AML-193 (cell line): ENCODE measurements around the gene RORC.
"Not testable (repeated sequence)": the region's sequence is repeated elsewhere in the genome, so short reads cannot be mapped to it uniquely, and the experiment has no call there.

Source experiments
- DNase-seq, 2 experiments: peaks; one replicate each; lab custom pipeline; 2025; lab: John Stamatoyannopoulos, UW

The RORC gene

DNA sequence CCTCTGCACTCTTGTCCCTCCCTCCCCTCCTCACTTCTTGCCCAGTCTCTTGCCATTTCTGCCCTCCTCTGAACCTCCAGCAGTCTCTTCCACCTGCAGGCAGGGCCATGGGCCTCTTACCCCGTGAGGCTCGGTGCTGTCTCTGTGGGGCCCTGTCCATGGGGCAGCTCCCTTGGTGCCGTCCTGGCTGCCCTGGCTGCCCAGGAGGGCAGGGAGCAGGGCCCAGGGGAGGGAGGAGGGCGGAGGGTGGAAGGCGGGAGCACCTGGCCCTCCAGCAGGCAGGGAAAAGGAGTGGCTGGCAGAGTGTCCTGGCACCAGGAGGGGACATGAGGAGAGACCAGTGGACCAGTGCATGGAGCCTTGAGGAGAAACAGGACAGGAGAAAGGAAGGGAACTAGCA, at the start of gene RORC:
Gene RORC (minus strand): TSS at position 198 of the 400 bp plus-strand sequence. CDS start 38 bp downstream, at position 160.
- no peak for DNase-seq

DNA sequence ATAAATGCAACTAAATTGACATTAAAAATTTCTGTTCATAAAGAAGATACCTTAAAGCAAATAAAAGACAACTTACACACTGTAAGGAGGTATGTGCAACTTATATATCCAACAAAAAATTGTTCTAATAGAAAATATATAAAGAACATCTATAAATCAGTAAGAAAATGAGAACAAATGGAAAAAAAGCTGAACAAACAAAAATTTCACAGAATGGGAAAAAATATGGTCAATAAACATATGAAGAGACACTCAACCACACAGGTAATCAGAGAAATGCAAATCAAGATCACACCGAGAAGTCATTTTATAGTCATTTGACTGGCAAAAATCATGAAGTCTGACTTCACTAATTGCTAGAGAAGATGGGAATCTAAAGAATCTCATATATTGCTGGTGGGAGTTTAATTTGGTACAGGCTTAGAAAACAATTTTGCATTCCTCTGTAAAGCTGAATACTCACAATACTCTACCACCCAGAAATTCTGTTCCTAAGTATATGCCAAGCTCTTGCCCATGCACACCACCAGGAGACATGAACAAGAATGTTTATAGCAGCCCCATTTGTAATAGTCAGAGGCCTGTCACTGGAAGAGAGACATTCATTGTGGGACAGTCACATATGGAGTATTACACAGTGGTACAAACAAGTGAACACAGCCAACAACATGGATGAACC, 44.0 kb upstream of the RORC start:
- DNase-seq: no peak

DNA sequence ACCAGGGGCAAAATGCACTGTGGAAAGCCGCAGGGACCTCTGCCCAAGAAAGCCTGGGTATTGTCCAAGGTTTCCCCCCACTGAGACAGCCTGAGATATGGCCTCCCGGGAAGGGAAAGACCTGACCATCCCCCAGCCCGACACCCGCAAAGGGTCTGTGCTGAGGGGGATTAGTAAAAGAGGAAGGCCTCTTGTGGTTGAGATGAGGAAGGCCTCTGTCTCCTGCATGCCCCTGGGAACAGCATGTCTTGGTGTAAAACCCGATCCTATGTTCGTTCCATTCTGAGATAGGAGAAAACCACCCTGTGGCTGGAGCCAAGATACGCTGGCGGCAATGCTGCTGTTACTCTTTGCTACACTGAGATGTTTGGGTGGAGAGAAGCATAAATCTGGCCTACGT, 41.2 kb upstream of the RORC start:
- DNase-seq: not testable (repeated sequence)

DNA sequence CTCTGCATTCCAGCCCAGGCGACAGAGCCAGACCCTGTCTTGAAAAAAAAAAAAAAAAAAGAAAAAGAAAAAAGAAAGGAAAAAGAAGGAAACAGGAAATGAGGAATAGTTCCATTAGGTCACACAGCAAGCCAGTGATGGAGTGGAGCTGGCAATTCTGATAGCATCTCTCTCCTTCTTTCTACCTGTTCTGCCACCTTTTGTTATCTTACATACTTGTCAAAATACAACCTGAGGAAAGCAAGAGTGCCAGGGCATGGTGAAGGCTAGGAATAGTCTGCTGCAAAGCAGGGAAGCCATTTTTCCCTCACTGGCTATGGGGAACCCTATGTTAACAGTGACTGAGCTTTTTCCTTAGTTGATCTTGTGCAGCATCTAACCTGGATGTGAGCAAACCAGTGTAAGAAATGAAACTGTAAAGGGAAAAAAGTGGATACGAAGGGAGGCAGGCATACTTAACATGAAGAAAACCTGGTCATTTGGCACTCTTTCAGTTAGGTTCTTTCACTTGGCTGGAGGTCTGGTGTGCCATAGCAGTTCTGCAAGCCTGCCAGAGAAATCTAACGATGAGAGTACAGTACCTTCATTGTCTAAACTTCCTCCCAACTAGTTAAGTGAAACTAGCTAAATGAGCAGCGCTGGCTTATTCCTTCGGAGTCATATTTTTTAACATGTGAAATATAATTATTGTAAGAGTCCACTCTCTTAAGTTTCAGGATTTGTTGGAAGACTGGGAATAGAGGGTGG, 39.9 kb upstream of the RORC start:
- DNase-seq: no peak

DNA sequence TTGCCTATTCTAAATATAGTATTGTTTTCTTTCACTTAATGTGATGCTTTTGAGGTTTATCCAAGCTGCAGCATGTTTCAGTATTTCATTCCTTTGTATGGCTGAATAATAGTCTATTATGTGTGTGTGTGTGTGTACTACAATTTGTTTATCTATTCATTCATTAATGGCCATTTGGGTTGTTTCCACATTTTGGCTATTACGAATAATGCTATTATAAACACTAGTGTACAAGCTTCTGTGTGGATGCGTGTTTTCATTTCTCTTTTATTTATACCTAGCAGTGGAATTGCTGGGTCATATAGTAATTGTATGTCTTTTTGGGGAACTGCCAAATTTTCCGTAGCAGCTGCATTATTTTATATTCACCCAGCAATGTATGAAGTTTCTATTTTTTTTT, 36.9 kb upstream of the RORC start:
- no peak for DNase-seq

DNA sequence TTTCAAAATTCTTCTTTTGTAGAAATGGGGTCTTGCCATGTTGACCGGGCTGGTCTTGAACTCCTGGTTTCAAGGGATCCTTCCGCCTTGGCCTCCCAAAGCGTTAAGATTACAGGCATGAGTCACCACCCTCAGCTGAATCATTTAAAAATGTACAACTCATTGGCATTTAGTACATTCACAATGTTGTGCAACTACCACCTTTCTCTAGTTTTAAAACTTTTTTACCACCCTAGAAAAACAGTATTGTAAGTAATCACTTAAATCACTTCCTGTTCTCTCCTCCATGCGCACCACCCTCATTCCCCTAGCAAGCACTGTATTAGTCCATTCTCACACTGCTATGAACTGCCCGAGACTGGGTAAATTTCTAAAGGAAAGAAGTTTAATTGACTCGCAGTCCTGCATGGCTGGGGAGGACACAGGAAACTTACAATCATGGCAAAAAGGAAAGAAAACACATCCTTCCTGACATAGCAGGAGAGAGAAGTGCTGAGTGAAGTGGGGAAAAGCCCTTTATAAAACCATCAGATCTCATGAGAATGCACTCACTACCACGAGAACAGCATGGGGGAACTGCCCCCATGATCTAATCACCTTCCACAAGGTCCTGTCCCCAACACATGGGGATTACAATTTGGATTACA, 36.3 kb upstream of the RORC start:
- DNase-seq: no peak

DNA sequence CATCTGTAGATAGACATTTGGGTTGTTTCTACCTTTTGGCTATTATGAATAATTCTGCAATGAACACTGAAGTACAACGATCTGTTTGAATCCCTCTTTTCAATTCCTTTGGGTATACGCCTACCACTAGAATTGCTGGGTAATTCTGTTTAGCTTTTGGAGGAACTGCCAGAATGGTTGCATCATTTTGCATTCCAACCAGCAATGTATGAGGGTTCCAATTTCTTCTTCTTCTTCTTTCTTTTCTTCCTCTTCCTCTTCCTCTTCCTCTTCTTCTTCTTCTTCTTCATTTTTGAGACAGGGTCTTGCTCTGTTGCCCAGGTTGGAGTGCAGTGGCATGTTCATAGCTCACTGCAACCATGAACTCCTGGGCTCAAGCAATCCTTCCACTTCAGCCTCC, 35.7 kb upstream of the RORC start:
- no peak for DNase-seq

DNA sequence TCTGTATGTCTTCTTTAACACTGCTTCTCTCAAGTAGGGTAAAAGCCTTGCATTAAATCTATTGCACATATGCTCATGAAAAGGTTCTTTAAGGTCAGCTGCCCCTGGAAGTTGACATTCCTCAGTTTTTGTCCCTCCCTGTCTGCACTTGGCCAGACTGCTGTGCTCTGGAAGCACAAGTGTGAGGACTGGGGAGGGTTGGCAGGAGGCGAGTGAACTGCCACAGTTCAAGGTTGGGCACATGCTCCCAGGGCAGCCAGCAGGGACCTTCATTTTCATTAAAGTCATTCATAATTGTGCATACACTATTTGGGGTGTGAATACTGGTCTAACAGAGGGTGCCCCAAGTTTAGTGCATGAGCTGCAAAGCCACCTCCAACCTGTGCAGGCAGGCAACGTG, 32.8 kb upstream of the RORC start:
- no peak for DNase-seq

DNA sequence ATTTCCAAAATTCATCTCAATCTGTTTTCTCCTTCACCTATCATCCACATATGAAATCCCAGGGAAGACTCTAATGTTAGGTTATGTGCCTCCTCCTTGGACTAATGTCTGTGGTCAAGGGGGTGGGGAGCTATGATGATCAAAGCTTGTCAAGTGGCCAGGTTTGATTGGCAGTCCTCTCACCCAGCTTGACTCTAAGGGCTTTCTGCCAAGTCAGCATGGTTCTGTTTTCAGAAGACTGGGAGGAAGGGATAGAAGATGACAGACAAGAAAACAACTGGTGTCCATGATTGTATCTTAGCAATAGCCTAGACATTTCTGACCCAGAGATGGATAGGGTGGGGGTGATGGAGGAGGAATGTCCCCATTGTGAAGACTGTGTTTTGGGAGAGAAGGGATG, 31.0 kb upstream of the RORC start:
- DNase-seq: no peak

DNA sequence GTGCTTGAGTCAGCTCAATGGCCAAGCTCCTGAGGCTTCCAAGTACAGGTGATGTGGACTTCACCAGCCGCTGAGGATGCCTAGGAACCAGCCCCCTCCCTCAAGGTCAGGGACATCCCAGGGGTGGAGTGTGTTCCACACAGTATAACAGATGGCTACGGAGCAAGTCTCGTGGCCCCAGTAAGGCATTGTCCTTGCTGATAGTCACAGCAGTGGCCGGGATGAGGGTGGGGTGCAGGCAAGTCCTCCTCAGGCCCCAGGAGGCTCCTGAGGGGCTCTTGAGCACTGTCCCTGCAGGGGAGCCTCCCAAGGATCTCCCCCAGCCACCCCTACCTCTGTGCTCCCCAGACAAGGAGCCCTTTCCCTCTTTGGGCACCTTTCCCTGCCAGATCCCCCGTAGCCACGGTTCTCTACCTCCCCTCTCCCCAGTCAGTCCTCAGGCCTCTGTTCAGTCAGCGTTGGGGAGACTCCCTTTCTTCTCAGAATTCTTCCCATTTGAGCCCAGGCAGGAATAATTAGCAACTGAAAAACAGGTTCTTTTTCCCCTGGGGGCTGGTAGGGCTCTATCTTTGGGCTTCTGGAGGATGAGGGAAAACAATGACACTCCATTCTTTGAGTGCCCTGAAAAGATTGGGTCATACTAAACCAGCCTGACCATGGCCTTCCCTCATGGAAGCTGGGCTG, 29.0 kb upstream of the RORC start:
- no peak for DNase-seq

DNA sequence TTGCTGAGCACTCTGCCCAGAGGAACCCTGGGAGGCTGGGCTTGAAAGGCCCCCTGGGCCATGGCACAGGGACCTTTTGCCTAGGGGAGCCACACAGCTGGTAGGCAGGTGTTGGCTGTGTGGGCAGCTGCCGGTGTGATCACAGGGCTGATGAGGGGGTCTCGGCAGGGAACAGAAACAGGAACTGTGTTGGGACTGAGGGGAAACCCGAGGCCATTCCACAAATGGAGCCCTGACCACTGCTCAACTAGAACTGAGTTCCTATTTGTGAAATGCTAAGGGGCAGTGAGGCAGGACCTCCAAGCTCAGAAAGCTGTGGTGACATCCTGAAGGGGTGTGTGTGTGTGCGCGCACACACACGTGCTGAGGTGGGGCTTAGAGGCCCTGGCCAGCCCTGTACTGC, 28.3 kb upstream of the RORC start:
- DNase-seq: no peak

DNA sequence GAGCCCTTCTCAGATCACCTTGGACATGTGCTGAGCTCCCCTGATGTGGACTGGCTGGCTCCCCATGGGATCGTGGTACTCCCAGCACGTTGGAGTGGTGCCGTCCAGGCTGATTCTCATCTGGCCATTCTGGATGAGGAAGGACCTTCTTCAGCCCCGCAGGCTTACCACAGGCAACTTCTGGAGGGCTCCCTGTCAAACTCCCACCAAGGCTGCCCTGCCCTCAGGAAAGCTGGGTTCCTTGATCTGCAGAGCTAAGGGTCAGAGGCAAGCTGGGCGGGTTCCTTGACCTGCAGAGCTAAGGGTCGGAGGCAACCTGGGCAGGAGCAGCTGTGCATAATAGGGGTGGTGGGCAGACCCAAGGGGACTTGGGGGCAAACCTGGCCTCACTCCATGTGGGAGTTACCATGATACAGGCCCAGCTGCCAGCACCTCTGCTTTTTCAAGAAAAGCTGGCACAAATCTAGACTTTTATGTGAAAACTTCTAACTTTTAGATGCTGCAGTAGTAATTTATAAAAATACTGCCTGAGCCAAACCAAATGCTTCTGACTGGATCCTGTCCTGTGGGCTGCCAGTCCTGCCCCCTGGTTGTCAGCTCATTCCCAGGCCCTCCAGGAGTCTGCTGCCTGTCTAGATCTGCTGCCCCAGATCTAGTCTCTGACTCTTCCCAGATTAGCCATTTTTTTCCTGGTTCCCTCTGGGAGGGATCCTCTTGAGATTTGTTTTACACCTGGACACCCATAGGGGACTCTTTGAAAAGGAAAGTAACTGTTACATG, 27.5 kb upstream of the RORC start:
- no peak for DNase-seq

DNA sequence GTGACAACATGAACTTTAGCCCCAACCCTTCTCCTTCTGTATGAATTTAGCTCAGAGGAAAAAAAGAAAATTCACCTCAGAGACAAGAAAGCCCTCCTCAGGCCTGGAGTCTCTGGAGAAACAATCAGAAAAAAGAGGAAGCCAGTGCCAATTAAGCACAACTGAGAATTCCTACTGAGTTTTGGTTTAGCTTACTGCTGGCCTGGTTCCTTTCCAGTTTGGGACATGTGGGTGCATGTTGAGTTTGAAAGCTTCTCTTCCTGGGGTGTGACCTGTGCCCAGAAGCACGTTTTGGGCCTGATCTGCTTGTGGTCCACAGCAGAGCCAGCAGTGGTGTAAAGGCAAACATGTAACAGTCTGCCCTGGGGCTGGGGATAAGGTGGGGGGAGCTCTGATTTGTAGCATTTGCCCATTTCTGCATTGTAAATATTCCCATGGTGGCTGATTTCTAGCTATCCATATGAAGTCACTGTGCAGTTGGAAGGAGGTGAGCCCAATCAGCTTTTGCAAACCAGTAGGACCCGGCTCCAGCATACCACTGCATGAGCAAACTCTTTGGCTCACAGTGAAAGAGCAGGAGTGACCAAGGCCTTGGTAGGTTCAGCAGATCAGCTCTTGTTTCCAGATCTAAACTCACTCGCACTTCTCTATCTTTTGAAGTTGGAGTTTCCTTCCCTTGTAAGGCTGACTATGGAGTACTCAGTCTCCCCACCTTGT, 26.6 kb upstream of the RORC start:
- no peak for DNase-seq

DNA sequence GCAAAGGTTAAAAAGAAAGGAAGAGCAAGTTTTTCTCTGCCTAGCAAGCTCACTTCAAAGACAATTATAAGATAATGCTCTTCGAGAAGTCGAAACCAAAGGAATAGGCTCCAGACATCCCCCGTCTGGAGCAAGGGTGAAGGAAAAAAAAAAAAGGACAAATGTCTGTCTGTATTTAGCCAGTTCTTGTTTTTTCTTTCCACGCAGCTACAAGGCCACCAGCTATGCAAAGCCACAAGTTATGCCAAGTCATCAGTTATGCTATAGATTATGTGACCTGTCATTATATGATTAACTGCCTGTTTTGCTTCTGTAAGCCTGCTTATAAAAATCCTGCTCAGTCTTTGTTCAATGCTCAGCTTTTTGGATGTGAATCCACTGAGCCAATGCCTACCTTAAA, 24.3 kb upstream of the RORC start:
- DNase-seq: no peak

DNA sequence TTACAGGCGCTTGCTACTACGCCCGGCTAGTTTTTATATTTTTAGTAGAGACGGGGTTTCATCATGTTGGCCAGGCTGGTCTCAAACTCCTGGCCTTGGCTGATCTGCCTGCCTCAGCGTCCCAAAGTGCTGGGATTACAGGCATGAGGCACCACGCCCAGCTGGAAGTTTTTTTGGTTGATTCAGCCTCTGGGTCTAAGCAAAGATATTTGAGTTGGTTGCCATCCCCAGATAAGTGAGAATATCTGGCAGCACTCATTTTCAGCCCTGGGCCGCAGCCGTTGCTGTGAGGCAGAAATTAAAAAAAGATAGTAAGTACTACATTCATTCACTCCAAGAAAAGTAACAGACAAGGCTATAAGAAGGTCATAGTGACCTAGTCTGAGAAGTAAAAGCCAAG, 23.9 kb upstream of the RORC start:
- DNase-seq: not testable (repeated sequence)

DNA sequence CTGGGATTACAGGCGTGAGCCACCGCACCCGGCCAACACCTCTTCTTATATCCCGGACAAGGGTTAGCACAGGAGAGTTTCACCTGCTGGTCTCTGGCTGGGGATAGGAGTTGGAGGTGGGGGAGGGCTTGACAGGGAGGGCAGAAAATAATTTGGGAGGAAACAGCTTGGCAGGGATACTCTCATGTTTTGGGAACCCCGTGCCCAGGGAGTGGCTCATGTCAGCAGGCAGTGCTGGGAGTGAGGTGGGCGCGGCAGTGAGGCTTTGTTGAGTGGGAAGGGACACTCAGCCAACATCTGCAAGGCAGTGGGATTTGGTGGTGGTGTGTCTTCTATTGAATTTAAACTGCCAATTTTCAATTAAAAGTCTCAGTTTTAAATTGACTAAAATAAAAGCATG, 23.1 kb upstream of the RORC start:
- no peak for DNase-seq

DNA sequence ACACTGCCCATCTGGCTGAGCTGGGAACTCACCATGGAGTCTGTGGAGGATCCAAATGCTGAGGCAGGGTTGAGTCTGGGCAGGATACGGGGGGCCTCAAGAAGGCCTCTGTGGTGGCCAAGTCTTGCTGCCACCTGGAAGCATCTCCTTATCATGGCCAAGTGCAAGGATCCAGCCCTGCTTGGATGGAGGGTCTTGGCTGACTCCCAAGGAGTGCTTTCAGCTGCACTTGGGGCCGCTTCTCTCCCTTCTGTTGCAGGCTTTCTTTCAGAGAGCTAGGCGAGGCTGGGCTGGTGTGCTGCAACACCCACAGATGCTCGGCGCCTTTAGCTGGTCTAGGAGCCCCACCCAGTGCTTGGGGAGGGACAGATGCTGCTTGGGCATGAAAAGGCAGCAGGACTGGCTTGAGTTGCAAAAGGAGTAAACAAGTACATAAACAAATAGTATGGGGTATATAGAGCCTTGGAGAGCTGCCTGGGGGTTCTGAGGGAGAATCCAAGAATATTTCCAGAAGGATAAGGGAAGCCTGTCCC, 21.9 kb upstream of the RORC start, which contains the start of gene THEM5:
Gene THEM5 (minus strand): TSS at position 302 of the 533 bp plus-strand sequence. CDS start 147 bp downstream, at position 155.
- DNase-seq: no peak

DNA sequence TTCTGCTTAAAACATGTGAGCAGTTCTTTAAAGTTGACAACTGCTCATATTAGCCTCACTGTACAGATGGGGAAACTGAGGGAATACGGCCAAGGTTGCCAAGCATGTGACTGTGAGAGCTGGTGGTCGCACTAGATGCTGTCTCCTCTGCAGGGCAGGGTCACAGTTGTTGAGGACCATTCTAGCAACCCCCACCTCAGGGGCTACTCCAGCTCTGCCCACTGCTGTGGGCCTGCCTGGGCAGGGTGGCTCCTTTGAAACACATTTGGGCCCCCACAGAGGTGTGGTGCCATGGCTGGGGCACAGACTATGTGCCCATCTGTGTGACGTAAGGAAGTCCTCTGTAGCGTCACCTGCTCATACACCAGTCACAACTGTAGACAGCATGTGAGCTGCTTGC, 21.1 kb upstream of the RORC start:
- DNase-seq: no peak

DNA sequence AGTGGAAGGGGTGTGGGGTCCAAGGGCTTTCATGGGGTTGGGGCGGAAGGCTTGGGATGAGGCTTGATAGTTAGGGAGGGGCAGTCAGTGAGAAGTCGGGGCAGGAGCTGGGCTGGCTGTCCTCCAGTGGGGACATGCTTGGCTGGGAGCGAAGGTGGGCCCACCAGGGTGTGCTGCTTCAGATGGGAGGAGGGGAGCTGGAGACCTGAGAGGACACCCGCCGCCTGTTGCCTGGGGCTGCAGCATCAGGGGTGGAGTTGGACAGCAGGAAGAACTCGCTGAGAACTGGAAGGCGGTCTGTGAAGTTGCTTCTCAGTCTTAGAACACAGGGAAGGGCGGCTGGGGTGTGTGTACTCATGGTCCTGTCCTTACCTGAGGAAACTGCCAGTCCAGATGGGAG, 20.3 kb upstream of the RORC start:
- no peak for DNase-seq

DNA sequence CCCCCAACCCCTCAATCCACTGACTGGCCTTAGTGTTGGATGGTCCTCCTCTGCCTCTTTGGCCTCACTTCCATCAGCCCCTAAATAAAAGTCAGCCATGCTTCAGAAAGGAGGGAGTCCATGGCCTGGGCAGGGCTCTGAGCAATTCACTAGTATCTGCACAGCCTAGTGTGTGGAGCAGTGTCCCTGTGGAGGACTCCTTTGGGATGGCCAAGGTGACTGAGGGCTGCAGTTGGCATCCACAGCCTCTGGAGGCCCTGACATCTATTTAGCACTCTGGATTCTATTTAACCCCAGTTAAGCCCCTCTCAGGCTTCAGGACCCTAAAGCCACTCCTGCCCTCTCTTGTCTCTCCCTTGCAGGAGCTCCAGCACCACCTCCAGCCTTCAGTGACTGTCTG, 18.3 kb upstream of the RORC start:
- DNase-seq: no peak

DNA sequence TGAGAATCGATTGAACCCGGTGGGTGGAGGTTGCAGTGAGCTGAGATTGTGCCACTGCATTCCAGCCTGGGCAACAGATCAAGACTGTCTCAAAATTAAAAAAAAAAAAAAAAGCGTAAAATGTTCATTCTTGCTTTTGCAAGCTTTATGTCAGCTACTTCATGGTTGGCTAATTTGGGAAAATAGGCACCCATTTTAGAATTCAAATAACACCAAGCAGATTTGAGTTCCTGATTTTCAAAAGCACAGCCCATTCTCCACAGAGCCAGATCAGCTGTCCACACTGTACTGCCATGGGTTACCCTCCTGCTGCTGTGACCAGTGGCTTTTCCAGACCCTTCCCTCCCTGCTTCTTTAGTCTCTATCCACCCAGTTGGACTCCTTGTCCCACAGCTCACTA, 17.5 kb upstream of the RORC start:
- no peak for DNase-seq
